HG03280 (cell line): ENCODE results near the gene DDX42.
A peak's percentile ranks its signal among the peaks of the same experiment; 100 is the strongest.

Experiments used
- ATAC-seq: cut with Tn5 transposase; IDR thresholded peaks from one replicate; pipeline ENCODE4 v1.9.1; 2021; ENCODE audit warnings: mild to moderate bottlenecking, moderate library complexity; ENCODE audit not compliant: unreplicated experiment

DDX42 gene, protein sequence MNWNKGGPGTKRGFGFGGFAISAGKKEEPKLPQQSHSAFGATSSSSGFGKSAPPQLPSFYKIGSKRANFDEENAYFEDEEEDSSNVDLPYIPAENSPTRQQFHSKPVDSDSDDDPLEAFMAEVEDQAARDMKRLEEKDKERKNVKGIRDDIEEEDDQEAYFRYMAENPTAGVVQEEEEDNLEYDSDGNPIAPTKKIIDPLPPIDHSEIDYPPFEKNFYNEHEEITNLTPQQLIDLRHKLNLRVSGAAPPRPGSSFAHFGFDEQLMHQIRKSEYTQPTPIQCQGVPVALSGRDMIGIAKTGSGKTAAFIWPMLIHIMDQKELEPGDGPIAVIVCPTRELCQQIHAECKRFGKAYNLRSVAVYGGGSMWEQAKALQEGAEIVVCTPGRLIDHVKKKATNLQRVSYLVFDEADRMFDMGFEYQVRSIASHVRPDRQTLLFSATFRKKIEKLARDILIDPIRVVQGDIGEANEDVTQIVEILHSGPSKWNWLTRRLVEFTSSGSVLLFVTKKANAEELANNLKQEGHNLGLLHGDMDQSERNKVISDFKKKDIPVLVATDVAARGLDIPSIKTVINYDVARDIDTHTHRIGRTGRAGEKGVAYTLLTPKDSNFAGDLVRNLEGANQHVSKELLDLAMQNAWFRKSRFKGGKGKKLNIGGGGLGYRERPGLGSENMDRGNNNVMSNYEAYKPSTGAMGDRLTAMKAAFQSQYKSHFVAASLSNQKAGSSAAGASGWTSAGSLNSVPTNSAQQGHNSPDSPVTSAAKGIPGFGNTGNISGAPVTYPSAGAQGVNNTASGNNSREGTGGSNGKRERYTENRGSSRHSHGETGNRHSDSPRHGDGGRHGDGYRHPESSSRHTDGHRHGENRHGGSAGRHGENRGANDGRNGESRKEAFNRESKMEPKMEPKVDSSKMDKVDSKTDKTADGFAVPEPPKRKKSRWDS

DNA sequence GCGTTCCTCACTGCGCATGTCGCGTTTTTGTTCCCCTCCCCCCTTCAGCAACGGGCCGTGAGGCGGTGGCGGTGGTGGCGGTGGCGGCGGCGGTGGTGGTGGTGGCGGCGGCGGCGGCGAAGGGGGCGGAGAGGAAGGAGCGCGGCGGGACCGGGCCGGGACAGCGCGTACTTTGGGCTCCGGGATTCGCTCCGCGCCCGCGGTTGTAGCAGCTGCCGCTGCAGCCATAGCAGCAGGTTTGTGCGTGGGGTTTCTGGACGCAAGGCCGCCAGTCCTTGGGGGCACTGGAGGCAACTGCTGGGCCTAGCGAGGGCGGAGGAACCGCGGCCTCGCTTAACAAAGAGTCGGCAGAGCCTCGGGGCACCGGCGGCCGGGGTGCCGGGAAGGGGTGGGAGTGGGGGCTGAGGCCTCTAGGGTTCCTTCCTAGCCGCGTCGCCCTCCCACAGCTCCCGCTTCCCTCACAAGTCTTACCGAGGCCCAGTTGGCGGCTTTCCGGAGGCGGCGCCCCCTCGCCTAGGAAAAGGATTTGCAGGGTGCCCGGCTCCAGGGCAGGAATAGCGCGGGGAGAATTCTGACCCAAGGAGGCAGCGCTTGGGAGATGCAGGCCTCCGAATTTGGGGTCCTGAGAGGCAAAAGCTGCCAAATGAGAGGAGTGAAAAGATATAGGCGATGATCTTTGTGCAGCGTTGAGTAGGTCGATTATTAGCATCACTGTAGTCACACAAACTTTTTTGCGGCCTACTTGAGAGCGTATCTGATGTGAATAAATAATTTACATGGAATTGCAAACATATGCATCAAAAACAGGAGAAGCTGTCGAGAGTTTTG, at the start of gene DDX42:
Gene DDX42, plus strand, starts transcription at position 30 of the 828 bp plus-strand sequence. CDS start 12,880 bp downstream, outside the sequence.
- ATAC-seq, result peak; percentile 1

DNA sequence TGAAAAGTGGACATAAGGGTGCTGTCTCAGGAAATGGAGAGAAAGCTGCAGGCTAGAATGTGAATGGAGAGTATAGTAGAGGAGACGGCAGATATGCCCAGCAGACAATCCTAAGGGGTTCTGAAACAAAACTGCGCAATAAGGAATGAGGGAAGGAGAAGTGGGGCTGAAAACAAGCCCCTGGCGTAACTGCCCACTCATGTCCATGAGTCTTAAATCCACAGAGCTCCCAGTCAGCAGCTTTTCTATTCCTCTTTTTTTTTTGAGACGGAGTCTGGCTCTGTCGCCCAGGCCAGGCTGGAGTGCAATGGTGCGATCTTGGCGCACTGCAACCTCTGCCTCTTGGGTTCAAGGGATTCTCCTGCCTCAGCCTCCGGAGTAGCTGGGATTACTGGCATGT, 38.3 kb upstream of the DDX42 start:
- no peak for ATAC-seq

DNA sequence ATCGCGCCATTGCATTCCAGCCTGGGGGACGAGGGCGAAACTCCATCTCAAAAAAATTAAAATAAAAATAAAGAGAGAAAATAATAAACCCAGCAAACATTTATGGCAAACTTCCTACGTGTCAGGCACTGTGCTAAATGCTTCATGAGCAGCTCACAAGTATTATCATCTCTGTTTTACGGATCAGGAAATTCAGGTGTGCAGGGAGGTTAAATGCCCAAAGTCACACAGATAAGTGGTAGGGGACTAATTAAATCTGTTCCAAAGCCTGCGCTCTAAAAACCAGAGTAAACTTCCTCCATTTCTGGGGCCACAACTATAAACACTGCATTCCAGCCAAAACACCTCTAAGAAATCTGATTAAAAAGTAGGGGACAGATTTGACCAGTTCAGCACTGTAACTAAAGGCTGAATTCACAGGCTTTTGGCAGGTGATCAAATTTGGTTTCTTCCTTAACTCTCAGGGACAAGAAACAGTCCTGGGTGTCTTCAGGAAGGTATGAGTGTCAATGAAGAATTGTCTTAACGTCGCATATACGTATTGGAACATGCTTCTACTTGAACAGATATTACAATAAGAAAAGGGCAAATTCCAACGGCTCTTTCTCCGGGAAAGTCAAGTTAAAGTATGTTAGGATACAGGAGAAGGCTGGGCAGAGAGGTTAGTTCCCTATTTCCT, 33.4 kb upstream of the DDX42 start:
- no peak for ATAC-seq

DNA sequence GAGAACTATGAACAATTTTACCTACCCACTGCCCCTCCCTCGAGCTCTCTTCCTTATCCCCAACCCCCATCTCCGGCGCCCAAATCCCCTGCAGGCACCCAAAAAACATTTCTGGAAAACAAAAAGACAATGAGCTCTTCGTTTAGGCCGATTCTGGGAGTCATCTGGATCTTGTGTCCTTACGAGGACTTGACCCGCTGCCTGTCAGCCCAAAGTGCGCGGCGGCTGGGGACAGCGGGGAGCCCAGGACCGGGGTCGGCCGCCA, 32.9 kb upstream of the DDX42 start:
- no peak for ATAC-seq

DNA sequence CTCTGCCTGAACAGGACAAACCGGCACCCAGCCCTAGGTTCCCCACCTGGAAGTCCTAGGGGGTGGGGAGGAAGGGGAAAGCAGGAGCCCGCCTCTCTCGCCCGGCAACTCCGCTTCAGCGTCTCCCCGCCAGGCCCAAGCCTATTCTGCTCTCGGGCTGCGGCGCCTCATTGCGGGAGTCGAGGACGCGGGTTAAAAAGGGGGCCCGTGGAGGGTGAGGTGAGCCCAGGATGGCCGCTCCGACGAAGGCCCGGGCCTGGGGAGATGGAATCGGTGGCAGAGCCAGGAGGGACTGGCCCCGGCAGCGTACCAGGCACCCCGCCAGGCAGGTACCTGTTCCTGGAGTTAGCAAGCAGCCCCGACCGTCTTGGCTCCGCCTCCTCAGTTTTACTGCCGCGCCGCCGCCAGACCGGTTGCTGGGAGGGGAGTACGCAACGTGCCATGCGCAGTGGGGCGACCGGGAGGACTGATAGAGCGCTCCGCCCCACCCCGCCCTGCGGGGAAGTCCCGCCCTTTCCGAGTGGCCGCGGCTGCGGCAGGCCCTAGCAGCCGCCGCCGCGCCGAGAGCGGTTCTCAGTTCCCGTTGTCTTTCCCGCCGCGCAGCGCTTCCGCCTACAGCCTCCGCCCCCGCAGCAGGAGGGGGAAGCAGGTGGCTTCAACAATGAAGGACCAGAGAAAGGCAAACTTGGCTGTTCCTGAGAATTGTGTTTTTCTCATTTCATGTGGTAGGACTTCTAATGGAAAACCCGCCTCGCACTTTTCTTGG, 32.4 kb upstream of the DDX42 start, which contains the start of gene STRADA:
Gene STRADA, minus strand, starts transcription at position 392 of the 766 bp plus-strand sequence. CDS start 13,430 bp downstream, outside the sequence.
- ATAC-seq, result peak; percentile 91

DNA sequence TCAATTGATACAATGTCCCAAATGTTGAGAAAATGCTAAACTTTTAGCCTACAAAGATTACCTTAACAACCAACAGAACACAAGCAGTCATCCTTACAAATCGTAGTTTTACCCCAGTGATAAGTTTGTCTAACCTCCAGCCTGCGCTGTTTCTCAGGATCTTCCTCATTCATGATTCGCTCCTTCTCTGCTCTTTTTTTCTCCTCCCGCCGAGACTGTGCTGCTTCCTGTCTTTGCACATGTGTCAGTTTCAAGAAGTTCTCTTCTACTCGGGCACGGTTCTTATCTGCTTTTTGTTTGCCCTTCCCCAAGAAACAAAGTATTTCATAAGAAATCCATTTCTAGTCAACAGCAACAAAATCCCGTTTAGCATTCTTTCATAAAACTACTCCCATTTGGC, 22.2 kb upstream of the DDX42 start:
- ATAC-seq, result no peak

DNA sequence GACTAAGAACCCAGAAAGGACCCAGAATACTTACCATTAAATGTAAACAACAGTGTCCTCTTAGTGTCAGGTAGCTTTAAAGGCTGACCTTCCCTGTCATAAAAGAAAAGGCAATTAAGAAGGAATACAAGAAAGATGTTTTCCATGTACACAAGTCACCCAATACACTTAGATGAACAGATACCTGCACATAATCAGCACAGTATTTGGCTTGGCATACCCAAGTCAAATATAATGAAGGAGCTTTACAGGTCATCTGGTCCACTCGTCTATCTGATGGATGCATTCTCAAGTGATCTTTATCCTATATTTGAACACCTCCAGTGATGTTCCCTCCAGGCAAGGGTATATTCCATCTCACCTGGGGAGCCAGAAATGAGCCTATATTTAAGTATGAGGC, 21.3 kb upstream of the DDX42 start:
- no peak for ATAC-seq

DNA sequence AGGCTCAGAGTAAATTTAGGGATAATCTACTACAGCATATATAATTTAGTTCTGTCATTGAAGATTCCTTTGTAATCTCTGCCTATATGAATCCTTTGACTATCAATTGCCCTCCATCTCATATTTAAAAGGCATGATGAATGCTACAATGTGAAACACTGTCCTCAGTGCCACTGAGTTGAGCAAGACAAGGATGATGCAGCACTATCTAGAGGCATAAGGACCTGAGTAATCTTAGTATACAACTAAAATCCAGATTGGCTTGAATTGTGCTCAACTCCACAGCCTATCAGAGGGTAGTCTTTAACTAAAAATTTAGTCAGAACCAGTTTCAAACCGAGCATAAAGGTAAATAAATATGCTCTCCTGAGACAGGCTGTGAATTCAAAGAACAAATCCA, 20.8 kb upstream of the DDX42 start:
- no peak for ATAC-seq

DNA sequence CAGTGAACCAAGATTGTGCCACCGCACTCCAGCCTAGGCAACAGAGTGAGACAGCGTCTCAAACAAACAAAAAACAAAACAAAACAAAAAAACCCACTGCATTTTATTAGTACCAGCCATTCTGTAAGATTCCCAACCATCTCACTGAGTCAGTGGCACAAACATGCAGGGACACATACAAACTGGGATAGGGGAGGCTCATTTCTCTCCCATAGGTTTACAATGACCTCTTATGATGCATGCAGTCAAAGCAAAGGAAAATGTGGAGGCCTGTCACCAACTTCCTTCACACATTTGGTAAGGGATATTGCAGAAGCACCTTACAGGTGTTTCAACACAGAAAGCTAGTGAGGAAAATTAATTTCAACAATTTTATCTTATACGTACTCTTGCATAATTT, 19.9 kb upstream of the DDX42 start:
- no peak for ATAC-seq

DNA sequence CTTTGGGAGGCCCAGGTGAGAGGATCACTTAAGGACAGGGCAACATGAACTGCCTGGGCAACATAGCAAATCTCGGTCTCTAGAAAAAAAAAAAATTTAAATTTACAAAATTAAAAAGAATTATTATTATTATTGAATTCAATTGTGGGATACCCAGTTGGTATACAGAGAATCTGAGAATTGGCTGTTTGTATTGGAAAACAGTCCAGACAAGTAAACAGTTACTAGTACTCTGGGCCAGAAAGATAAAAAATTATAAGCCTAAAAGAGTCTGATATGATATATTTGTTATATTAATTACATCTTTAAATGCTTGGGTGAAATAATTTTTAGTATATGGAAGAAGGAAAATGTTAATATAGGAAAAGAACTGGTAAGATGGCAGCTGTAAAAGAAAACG, 15.5 kb upstream of the DDX42 start:
- no peak for ATAC-seq

DNA sequence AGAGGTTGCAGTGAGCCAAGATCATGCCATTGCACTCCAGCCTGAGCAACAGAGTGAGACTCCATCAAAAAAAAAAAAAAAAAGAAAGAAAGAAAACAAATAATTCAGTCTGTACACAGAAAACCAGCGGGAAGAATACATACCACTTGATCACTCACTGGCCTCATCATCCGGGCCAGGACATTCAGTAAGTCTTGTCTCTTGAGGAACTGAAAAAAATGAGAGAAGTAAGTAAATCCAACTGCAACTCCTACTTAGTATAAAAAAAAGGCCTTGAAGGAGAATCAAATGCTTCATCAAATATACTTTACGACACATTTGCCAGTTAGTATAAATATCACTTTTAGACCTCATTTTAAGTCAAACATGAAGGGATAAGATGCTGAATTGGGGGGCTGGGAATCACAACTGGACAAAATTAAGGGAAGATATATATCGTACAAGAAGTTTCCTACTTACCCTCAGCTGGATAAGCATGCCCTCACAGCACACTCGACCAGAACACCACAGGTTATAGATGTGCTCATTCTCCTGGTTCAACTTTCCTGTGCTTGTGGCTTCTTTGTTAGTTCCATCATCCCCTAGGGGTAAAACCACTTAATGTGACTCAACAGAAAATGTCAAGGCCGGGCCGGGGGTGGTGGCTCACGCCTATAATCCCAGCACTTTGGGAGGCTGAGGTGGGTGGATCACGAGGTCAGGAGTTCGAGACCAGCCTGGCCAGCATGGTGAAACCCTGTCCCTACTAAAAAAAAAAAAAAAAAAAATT, 13.0 kb upstream of the DDX42 start:
- no peak for ATAC-seq

DNA sequence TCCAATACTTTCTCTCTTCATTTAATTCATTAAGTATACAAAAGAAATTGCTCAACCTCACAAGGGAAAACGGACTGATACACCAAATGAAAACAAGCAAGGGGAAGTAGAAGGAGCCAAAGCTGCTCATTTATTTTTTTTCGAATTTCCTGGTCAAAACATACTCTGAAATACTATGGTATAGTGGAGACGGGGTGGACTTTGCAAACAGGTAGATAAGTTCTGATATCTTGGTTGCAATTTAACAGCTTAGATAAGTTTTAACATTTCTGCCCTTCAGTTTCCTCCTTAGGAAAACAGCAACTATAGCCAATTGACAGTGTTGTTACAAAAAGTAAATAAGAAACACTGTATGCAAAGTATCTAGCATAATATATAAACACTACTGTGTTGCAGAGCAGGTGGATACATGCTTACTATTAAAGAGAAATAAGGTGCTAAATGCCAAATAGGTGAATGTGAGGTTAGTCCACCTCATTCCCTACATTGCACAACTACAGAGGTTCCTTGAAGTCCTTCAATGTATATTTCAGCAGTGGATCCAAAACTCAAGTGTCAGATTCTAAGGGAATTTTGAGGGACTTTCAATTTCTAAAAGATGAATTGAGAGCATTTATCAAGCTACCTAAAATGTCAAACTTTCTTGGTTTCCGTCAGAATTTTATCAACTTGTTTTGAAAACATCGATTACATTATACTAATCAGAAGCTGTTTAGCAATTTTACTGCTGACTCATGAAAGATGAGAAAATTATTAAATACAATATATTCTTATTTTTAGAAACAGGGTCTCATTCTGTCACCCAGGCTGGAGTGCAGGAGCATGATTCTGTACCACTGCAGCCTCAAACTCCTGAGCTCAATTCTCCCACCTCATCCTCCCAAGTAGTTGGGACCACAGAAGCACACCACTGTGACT, 11.6 kb upstream of the DDX42 start:
- no peak for ATAC-seq

DNA sequence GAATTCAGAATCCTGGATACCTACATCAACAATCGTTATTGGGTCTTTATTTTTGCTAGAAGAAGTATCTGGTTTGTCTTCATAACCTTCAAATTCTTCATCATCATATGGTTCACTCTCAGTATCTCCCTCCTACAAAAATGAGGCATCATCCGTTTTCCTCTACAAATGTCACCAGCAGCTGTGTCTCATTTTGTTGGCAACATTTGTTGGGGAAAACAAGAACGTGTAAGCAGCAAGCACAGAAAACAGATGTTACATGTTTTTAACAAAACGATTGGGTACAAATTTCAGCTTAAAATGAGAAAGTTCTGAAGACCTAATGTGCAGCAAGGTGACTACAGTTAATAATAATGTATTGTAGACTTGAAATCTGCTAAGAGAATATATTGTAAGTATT, 9.3 kb upstream of the DDX42 start:
- ATAC-seq, result no peak

DNA sequence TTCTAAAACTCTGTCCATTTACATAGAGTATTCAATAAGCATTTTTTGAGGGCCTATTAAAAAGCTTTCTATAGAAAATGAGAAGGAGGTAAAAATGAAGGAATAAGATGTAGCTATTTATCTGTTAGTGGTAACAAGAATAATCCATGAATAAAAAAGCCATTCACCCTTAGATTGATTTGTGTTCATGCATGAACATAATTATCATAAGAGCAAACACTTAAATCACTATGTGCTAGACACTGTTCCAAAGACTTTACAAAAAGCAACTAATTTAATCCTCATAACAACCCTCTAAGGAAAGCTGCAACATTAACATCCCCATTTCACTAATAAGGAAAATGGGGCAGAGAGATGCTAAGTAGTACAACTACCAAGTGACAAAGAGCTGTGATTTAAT, 7.2 kb upstream of the DDX42 start:
- ATAC-seq, result no peak

DNA sequence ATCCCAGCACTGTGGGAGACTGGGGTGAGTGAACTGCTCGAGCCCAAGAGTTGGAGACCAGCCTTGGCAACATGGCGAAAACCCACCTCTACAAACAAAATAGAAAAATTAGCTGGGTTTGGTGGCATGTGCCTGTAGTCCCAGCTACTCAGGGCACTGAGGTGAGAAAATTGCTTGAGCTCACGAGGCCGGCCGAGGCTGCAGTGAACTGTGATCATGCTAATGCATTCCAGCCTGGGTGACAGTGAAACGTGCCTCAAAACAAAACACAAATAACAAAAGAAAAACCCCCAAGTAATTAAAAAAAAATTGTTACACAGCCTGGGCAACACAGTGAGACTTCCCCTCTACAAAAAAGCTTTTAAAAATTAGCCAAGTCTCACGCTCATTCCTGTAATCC, 5.5 kb upstream of the DDX42 start:
- no peak for ATAC-seq

DNA sequence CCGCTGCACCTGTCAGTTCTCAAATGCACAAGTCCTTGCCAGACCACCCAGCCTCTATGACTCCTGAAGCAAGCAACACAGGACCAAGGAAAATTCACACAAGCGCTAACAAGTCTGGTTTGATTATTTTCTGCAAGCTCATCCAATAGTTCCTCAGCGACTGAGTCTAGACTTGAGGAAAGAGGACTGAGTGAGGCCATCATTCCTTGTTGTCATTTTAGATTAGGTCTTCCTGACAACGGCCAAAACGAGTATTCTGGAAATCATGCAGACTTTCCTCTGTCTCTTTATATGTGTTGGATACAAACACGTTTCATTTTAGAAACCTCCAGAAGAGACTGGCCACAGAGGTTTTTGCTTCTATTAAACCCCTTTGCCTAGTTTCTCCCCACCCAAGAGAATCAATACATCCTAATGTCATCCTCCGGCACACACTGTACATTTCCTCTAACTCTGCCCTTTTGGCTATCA, 1.1 kb upstream of the DDX42 start:
- ATAC-seq, result no peak

DNA sequence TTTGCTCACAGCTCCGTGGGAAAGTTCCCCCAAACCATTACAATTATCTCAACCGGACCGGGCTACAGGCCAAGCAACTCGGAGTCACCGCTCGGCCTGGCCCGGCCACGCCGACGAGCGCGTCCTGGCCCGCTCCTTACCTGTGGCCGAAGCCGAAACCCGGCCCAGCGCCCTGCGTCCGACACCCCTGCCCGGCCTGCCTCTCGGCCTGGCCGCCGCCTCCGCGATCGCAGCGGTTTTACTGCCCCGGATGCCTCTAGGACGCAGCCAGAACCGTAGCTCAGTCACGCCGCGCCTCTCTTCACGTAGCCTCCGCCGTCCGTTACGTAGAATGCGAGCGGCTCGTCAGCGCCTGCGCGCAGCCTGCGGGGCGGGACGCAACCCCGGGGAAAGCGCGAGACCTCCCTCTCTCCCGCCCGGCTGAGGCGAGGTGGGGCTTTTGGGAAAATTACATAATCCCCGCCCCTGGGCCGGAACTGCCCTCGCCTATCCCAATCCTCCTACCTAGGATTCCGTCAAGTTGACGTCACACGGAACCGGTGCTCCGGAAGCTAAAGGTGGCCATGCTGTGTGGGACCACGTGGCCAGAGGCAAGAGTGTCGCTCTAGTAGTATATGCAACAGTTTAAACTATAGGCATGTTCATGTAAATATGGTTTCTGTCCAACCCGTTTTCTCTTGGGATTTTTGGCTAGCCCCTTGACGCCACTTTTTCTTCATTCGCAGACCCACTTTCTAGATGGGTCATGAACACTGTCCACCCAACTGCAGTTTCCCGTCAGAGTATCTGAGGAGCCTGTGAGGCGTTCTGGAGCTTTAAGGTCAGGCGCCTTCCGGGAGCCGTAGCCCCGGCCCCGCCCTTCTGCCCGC, 464 bp upstream of the DDX42 start, which contains the start of gene CCDC47:
Gene CCDC47, minus strand, starts transcription at position 326 of the 869 bp plus-strand sequence. CDS start 7,422 bp downstream, outside the sequence.
- peak; percentile 84 for ATAC-seq
